ACC112 (cell line): ENCODE data around the gene AKAP1.

Experiments
- H2AFZ ChIP-seq: fragments of 200-600 bp; sonication (generic); one replicate; pipeline ENCODE4 v1.6.0; 2017; ENCODE audit warnings: antibody characterized with exemption, low read length; ENCODE audit not compliant: unreplicated experiment
- H3K27ac ChIP-seq: fragments of 200-600 bp; sonication (generic); 2 replicates; pipeline ENCODE4 v1.5.1; 2014; ENCODE audit warnings: low read depth, mild to moderate bottlenecking, antibody characterized with exemption, low read length, moderate library complexity
- H3K27me3 ChIP-seq: fragments of 200-600 bp; sonication (generic); 2 replicates; pipeline ENCODE4 v1.6.1; 2014; ENCODE audit warnings: mild to moderate bottlenecking, antibody characterized with exemption, low read length, moderate library complexity, mixed read lengths; ENCODE audit not compliant: insufficient read depth
- H3K36me3 ChIP-seq: fragments of 200-600 bp; sonication (generic); 2 replicates; pipeline ENCODE4 v1.6.1; 2016; ENCODE audit warnings: mild to moderate bottlenecking, antibody characterized with exemption, low read length, moderate library complexity, mixed read lengths; ENCODE audit not compliant: insufficient read depth
- H3K4me1 ChIP-seq: fragments of 200-600 bp; sonication (generic); one replicate; pipeline ENCODE4 v1.6.1; 2016; ENCODE audit warnings: low read length, mixed read lengths; ENCODE audit not compliant: insufficient read depth, unreplicated experiment, control insufficient read depth
- H3K4me3 ChIP-seq: fragments of 200-600 bp; sonication (generic); 2 replicates; pipeline ENCODE4 v1.5.1; 2014; ENCODE audit warnings: mild to moderate bottlenecking, low read depth, low read length
- H3K79me2 ChIP-seq: fragments of 200-600 bp; sonication (generic); one replicate; pipeline ENCODE4 v1.6.0; 2016; ENCODE audit warnings: low read length; ENCODE audit not compliant: control insufficient read depth, unreplicated experiment, insufficient read depth

Gene AKAP1

DNA sequence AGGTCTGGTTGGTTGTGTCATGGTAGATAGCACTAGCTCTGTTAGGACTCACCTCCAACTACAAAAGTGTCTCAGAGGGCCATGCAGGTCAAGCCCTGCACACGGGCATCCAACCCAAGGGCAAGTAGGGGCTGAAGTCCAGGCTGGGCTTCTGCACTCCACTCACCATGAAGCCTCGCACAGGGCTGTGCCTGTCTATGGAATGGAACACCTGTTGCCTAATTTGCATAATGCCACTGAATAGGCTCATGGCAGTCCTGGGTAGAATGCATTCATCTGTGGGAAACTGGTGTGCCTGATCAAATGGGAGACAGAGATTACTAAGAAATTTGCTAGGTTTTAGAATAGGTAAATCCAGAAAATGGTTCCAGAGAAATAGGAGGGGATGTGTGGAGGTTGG lies 8.0 kb upstream of the AKAP1 start:
- Histone ChIP-seq H3K4me1 (peaks cover 6% of the 10 kb centered on the region), H3K27ac (no peak overlapping the region)

DNA sequence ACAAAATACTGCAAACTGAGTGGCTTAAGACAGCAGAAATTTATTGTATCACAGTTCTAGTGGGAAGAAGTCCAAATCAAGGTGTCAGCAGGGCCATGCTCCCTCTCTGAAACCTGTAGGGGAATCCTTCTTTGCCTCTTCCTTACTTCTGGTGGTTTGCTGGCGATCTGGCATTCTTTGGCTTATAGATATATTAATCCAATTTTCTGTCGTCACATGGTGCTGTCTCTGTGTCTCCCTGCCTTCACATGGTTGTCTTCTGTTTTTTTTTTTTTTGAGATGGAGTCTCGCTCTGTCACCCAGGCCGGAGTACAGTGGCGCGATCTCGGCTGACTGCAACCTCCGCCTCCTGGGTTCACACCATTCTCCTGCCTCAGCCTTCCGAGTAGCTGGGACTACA lies 6.8 kb upstream of the AKAP1 start:
- no peaks in the 10 kb centered on the region for H3K79me2 ChIP-seq
- H3K4me3 ChIP-seq = no peak overlapping the region
- H2AFZ ChIP-seq = no peak overlapping the region
- H3K4me1 ChIP-seq = peaks cover 6% of the 10 kb centered on the region
- H3K27ac ChIP-seq = no peak overlapping the region
- H3K27me3 ChIP-seq = no peaks in the 10 kb centered on the region
- H3K36me3 ChIP-seq = no peaks in the 10 kb centered on the region

More for the DNA sequence above, 8.0 kb upstream of the AKAP1 start:
- Histone ChIP-seq H3K27me3 (0 out of 2 replicates have a peak, but pooled peaks cover 2% of the 10 kb centered on the region), H2AFZ (no peak overlapping the region), H3K4me3 (no peak overlapping the region), H3K79me2 (no peaks in the 10 kb centered on the region), H3K36me3 (no peaks in the 10 kb centered on the region)

DNA sequence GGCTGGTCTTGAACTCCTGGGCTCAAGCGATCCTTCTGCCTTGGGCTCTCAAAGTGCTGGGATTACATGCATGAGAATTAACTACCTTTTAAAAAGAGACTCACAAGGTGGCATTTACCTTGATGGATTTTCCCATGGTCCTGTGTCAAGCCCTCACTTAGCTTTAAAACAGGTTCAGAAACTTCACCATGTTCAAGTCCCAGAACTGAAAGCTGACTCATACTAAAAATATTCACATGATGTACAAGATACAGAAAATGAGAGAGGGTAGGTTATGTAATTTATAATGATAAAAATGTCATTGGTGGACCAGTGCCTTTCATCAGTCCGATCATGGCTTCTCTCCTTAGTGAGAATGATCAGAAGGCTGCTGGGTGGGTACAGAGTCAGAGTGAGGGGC lies 4.3 kb upstream of the AKAP1 start:
- peaks cover 6% of the 10 kb centered on the region for H3K4me1 ChIP-seq
- no peak overlapping the region for H2AFZ ChIP-seq
- no peaks in the 10 kb centered on the region for H3K36me3 ChIP-seq
- no peak overlapping the region for H3K27ac ChIP-seq
- H3K4me3 ChIP-seq = no peak overlapping the region
- no peaks in the 10 kb centered on the region for H3K79me2 ChIP-seq
- H3K27me3 ChIP-seq = no peaks in the 10 kb centered on the region

DNA sequence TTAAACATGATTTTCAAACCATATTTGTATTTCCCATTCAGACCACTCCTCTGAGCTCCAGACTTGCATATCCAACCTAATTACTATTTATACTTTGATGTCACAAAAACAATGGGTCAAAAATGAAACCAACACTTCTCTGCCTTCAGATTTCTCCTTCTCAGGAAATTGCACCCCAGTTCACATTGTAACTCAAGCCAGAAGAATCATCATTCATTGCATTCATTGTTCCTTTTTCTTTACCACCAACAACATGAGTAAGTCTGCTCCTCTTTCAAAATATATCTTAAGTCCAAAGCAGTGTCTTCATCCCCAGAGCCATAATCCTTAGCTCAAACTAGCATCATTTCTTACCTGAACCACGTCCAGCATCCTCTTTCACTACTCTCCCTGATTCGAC lies 2.6 kb upstream of the AKAP1 start:
- no peaks in the 10 kb centered on the region for H3K36me3 ChIP-seq
- peaks cover 4% of the 10 kb centered on the region for H3K79me2 ChIP-seq
- H2AFZ ChIP-seq = no peak overlapping the region
- H3K27me3 ChIP-seq = no peaks in the 10 kb centered on the region
- H3K27ac ChIP-seq = no peak overlapping the region
- H3K4me3 ChIP-seq = no peak overlapping the region
- H3K4me1 ChIP-seq = peaks cover 6% of the 10 kb centered on the region

DNA sequence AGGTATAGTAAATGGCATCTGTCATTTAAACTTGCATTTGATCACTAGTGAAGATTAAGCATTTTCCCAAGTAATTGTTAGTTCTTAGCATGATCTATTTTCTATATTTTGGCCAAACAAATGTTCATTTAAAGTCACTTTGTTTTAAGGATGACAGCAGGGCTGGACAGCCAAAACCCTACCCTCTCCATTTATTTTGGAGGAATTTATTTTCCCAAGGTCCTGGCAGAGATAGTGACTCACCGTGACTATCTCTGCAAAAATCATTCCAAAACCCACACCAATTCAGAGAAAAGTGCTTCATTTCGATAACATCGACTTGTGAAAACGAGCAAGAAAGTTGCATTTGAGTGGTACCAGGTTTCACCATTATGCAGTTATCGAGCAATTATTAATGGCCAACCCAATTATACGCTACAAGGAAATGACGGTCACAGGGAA lies 665 bp upstream of the AKAP1 start:
- H3K79me2 ChIP-seq = peaks cover 14% of the 10 kb centered on the region
- no peaks in the 10 kb centered on the region for H3K27me3 ChIP-seq
- peak overlapping the region; percentile 85 for H3K4me3 ChIP-seq
- no peaks in the 10 kb centered on the region for H3K36me3 ChIP-seq
- H2AFZ ChIP-seq = peak overlapping the region; percentile 90
- peak overlapping the region; percentile 60 for H3K27ac ChIP-seq
- peaks cover 6% of the 10 kb centered on the region for H3K4me1 ChIP-seq

DNA sequence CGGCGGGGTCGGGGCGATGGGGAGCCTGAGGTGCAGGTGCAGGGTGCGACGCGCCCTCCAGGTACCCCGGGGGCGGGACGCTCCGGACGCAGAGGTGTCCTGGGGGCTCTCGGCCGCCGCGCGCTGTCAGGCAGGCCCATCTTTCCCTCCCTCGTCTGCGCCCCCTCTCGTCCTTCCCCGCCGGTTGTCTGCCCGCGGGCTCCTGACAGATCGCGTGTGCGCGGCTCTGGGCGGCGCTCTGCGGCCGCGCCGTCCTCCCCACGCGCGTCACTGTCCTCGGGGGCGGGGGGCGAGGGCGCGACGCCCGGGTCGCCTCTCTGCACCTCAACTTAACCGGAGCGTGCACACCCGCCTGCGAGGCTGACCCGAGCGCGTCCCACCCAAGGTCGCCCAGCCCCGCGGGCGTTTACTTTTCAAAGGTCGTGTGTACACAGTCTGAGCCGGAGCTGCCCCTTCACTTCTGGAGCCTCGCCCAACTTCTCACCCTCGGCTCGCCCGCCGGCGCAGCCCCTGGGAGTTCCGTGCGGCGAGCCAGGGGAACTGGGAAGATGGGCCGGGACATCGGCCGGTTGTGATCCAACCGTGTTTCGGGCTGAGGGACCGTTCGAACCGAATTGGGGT lies 512 bp downstream of the AKAP1 start:
- peak overlapping the region; percentile 91 for H2AFZ ChIP-seq
- no peaks in the 10 kb centered on the region for H3K27me3 ChIP-seq
- H3K4me3 ChIP-seq = peak overlapping the region; percentile 85
- no peaks in the 10 kb centered on the region for H3K36me3 ChIP-seq
- H3K27ac ChIP-seq = no peak overlapping the region; the same call in 1 of the 2 replicates
- H3K4me1 ChIP-seq = peaks cover 4% of the 10 kb centered on the region
- H3K79me2 ChIP-seq = peaks cover 16% of the 10 kb centered on the region

DNA sequence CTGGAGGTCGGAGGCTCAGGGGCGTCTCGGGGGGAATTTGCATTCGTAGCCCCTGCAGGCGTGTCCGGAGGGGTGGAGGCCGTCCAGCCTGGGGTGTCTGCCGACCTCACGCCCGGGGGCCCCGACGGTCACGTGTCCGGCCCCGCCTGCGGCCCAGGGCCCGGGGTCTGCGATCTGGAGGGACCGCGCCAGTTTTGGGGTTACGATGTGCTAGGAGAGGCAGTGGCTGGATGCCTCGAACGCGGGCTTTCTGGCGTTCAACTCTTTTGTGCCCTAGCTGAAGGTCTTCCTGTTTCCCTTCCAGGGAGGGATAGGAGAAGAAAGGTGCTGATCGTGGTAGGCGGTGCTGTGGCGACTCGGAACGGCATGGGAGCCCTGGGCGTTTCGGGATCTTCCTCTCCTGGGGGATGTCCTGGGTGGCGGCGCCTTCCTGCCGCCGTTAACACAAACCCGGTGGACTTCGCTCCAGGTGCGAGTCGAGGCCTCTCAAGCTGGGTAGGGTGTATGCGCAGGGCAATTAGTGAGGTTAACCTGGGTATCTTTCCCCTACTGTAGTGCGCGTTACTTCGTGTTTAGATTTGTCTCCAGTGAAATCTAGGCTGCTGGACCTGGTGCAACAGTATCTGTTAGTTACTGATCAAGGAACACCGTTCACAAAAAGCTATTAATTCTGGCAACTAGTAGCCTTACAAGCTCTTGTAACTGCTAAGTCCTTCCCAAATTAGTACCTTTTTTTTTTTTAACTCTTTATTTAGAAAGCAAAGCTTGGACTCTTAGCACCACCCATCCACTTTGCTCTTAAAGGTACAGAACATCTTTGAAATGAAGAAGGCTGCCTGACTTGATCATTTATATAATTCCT lies 1.3 kb downstream of the AKAP1 start:
- H3K27me3 ChIP-seq = no peaks in the 10 kb centered on the region
- peak overlapping the region; percentile 85 for H3K4me3 ChIP-seq
- H2AFZ ChIP-seq = peak overlapping the region; percentile 91
- H3K79me2 ChIP-seq = peaks cover 16% of the 10 kb centered on the region
- H3K27ac ChIP-seq = peak overlapping the region; percentile 7; the same call in 1 of the 2 replicates
- H3K36me3 ChIP-seq = no peaks in the 10 kb centered on the region
- H3K4me1 ChIP-seq = no peaks in the 10 kb centered on the region

DNA sequence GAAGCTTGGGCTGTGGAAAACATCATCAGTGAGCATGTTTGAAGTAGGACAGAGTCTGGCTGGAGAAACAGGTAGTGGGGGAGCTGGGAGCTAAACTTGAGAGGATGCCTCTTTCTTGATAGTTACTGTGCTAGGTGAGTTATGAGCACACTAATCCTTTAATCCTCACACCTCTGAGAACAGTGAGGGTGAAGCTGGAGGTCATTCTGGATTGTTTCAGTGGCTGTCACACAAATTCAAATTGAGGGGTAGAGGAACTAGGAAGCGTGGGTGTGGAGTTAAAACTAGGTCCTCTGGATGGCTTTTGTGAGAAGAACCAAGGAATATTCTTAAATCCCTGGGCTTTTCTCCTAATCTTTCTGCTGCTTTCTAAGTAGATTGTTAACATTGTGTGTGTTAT lies 3.3 kb downstream of the AKAP1 start:
- H2AFZ ChIP-seq = no peak overlapping the region
- H3K4me1 ChIP-seq = no peaks in the 10 kb centered on the region
- no peak overlapping the region for H3K4me3 ChIP-seq
- no peaks in the 10 kb centered on the region for H3K27me3 ChIP-seq
- H3K36me3 ChIP-seq = no peaks in the 10 kb centered on the region
- H3K79me2 ChIP-seq = peaks cover 16% of the 10 kb centered on the region
- no peak overlapping the region for H3K27ac ChIP-seq

DNA sequence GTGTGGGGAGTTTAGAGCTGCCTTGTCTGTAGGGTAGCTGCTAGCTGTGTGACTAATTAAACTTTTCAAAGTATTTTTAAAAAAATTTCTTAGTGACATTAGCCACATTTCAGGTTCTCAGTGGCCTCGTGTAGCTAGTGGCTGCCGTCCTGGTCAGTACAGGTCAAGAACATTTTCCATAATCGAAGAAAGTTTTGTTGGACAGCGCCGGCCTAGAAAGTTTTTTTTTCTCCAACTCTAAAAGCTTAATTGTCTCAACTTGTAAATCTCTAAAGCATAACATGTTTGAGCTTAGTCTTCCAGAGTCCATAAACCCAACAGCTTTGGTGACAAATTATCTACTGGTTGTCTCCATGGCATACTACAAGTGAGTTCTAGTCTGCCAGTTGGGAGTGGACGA lies 4.3 kb downstream of the AKAP1 start:
- Histone ChIP-seq H2AFZ (no peak overlapping the region), H3K27ac (no peak overlapping the region), H3K36me3 (no peaks in the 10 kb centered on the region), H3K79me2 (peaks cover 16% of the 10 kb centered on the region), H3K4me3 (no peak overlapping the region), H3K27me3 (no peaks in the 10 kb centered on the region), H3K4me1 (no peaks in the 10 kb centered on the region)

DNA sequence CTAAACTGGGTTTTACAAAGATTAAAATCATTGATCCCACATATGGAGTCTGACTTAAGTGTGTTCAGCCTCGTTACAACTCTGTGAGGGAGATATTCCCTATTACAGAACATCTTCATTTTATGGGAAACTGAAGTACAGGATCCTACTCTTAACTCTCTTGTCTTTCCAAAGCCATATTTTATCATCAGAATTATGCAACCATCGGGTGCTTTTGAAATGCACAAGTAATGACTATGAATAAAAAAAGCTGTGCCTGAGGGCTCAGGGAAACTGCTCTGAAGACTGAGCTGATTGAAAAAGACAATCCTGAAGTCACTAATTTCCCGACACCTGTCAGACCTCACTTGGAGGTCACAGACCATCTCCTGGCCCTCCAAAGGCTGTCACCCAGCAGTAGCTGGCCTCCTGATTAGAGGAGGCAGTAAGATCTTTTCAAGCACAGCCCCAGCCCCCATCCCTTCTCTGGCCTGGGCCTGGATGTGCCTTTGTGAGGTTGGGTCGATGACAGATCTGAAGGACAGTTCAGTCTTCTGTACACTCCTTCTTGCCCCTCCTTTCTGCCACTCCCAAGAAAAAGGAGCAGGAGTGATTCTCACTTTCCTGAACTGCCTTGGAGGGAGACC lies 5.6 kb downstream of the AKAP1 start:
- H3K4me1 ChIP-seq = no peaks in the 10 kb centered on the region
- no peaks in the 10 kb centered on the region for H3K36me3 ChIP-seq
- no peaks in the 10 kb centered on the region for H3K27me3 ChIP-seq
- H3K79me2 ChIP-seq = peaks cover 19% of the 10 kb centered on the region
- H3K27ac ChIP-seq = no peak overlapping the region
- no peak overlapping the region for H3K4me3 ChIP-seq
- H2AFZ ChIP-seq = no peak overlapping the region
